Omental fat pad (tissue), 4 donors: ENCODE results near the gene ABHD18. TPM values are rescaled to one million over a fixed set of nuclear protein-coding genes. Genes with fewer than 3 reads are reported as not detected.
"Not testable (repeated sequence)": the region's sequence is repeated elsewhere in the genome, so short reads cannot be mapped to it uniquely, and the experiment has no call there.

Experiments used
- ATAC-seq: fragments of 150-250 bp; one replicate; pipeline ENCODE4 v1.9.1; 2016; ENCODE audit warnings: mild to moderate bottlenecking, moderate library complexity; ENCODE audit not compliant: low FRiP score
- DNase-seq: peaks from one replicate; pipeline ENCODE4 v3.0.0-alpha.2; 2019; ENCODE audit warnings: low spot score
- CTCF ChIP-seq, 3 donors: fragments of 450-650 bp; IDR thresholded peaks; one replicate each; pipeline ENCODE4 v1.5.1; 2016 to 2017; ENCODE audit warnings: antibody characterized with exemption in 3 of 3, mild to moderate bottlenecking in 3 of 3, moderate library complexity in 2 of 3
- total RNA-seq, 4 donors: library from RNA; depleted of rRNA; stranded (reverse); fragments of >200 nt; gene quantifications; one replicate each; pipeline ENCODE4 v1.1.0, GENCODE V29; 2016

Gene ABHD18
- total RNA-seq, 4 donors from 2014 or later = 6.9 to 14.7 (median 10.3) TPM

GRCh38 chr4:128054907-128055306, 89.7 kb downstream of the ABHD18 start:
- not testable (repeated sequence) for ATAC-seq

DNA sequence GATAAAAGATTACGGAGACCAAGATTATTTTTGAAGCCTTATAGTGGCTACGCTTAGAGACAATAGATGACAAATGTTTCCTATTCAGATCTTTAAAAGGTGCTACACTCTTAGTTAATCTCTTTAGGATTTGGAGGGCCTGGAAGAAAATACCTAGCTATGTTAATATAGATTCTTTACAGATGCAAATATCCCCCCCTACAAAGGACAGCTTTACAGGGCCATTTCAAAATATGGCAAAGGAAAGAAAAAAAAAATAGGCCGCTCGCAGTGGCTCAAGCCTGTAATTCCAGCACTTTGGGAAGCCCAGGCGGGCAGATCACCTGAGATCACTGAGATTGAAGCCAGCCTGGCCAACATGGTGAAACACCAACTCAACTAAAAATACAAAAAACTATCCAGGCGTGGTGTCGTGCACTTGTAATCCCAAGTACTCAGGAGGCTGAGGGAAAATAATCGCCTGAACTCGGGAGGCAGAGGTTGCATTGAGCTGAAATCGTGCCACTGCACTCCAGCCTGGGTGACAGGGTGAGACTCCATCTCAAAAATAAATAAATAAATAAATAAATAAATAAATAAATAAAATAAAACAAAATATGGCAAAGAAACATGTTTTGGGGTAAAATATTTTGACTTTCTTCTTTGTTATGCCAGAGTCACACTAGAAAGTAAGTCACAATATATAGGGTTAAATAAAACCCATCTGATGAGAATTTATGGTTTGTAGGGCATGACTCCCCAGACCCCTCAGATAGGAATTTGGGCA, 90.4 kb downstream of the ABHD18 start:
- not testable (repeated sequence) for DNase-seq, ATAC-seq

More at GRCh38 chr4:128054907-128055306, 89.7 kb downstream of the ABHD18 start:
- not testable (repeated sequence) for DNase-seq

DNA sequence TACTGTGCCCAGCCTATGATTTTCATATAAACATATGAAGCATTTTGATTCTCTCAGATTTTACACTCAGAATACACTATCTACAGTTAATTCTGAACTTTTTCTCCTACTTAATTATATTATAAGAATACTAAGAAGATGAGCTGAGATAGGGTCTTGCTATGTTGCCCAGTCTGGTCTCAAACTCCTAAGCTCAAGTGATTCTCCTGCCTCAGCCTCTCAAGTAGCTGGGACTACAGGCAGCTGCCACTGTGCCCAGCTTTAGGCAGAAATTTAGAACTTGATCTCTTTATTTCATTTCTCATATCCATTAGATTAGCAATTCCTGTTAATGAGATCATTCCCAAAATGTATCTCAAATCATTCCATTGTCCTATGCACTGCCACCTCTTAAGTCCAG, 91.2 kb downstream of the ABHD18 start:
- ATAC-seq = no peak
- DNase-seq = no peak
- no peak for TF ChIP-seq CTCF (IDR thresholded peaks at IDR 0.05)

- no peak for DNase-seq
- TF ChIP-seq CTCF (IDR thresholded peaks at IDR 0.05) = no peak
Measured at GRCh38 chr4:128060121-128060698, 95.0 kb downstream of the ABHD18 start.

GRCh38 chr4:128060699-128061565, 95.7 kb downstream of the ABHD18 start, which contains the start of gene LARP1B:
TSS of gene LARP1B (plus strand) at chr4:128061312. CDS start at chr4:128074952, 13,640 bp downstream.
- DNase-seq (peak; percentile 74), ATAC-seq (peak; percentile 97)
- no peak for TF ChIP-seq CTCF (IDR thresholded peaks at IDR 0.05)

More at GRCh38 chr4:128060121-128060698, 95.0 kb downstream of the ABHD18 start:
- no peak for ATAC-seq

- DNase-seq (peak; percentile 26), ATAC-seq (peak; percentile 43)
- no peak for TF ChIP-seq CTCF (IDR thresholded peaks at IDR 0.05)
Measured at GRCh38 chr4:128061566-128062536, 96.6 kb downstream of the ABHD18 start.

- not testable (repeated sequence) for DNase-seq, ATAC-seq
Measured at GRCh38 chr4:128066453-128066820, 101.2 kb downstream of the ABHD18 start.
